ENCODE measurements around the gene PHF21A. TPM values are rescaled to one million over a fixed set of nuclear protein-coding genes. Genes with fewer than 3 reads are reported as not detected.

Gene PHF21A
- total and polyA plus RNA-seq, 10 of the 15 experiments (the other 5 are each of a cell fraction or from before 2014, with no cell fraction given), result 2.6 to 37.2 (median 16.0) TPM

DNA sequence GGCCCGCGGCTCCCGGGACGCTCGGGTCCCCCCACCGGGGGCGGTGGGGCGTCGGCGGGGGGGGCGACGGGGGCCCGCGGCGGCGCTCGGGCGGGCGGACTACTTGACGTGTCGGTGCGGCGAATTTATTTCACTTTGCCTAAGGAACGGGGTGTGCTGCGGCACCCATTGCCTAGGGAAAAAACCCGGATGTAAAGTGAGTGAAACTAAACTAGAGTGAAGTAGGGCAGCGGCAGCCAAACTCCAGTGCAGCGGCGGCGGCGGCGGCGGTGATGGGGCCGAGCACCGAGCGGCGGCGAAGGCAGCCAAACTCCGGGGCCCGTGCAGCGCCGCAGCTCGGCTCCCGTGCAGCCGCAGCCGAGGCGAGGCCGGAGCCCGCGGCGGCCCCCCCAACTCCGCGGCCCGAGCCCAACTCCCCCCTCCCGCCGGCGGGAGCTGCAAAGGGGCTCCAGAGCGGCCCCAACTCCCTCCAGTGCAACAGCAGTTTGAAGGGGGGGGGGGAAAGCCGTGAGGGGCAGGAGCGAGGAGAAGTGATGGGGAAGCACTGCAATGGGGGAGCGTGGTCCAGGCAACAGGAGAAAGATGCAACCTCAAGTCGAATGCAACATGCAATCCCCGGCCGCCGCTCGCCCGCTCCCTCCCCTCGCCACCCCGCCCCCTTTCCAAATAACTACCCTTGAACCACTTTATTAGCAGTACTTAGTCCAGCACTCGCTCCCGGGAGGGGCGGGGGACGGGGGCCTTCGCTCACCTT, 647 bp upstream of the PHF21A start:
- SMC1A ChIA-PET (ENCODE audit: uncharacterized antibody, unreplicated experiment), result interaction anchor here (1.0 to 1.3 kb wide), 2 partner anchors 22 to 115 kb away, joined by 3 to 4 read pairs; no protein-coding TSS in a partner anchor
- Histone ChIP-seq H4K20me1 (ENCODE audit: control insufficient read depth, insufficient read depth) (no peaks in the 10 kb centered on the region), H3K27me3 (replicated peaks in 1 of 2; ENCODE audit: control insufficient read depth in 2 of 2, insufficient read depth in 2 of 2, low read length in 1 of 2) (no peaks in the 10 kb centered on the region), H3K4me2 (ENCODE audit: control insufficient read depth, insufficient read depth) (peak overlapping the region; percentile 45; the same call in 1 of the 2 replicates), H3K9ac (ENCODE audit: control insufficient read depth, insufficient read depth, low read length) (peak overlapping the region; percentile 53), H3K9me3 (replicated peaks; ENCODE audit: control insufficient read depth, insufficient read depth, low read length) (no peaks in the 10 kb centered on the region), H3K27ac (ENCODE audit: control insufficient read depth, insufficient read depth) (peak overlapping the region; percentile 34; the same call in 1 of the 2 replicates), H3K4me1 (ENCODE audit: control insufficient read depth, insufficient read depth, low read length) (peaks cover 3% of the 10 kb centered on the region; the same call in 1 of the 2 replicates), H2AFZ (ENCODE audit: control insufficient read depth, low read depth, low read length) (peak overlapping the region; percentile 22), H3K79me2 (ENCODE audit: control insufficient read depth, insufficient read depth, low read length) (peaks cover 34% of the 10 kb centered on the region), H3K4me3 (peak overlapping the region; percentile 95), H3K36me3 (ENCODE audit: control insufficient read depth in 2 of 2, insufficient read depth in 2 of 2, low read length in 1 of 2) (no peaks in the 10 kb centered on the region)
- POLR2A ChIA-PET, result interaction anchor here (0.6 to 0.8 kb wide), 3 partner anchors 9 to 1093 kb away, joined by 3 to 7 read pairs (median 4); partner anchors contain the start of gene DDB2
- WGBS (ENCODE audit: insufficient coverage, insufficient replicate concordance, low lambda C conversion rate, missing lambda C conversion rate), result 1% methylated on average over 40 of the region's 74 CpGs
- no TSS peak for BruUV-seq (replicated peaks)
- ATAC-seq (peak; percentile 47), FAIRE-seq (no peak), DNase-seq (ENCODE audit: low read depth, low spot score) (no peak)
- CTCF ChIA-PET, result interaction anchor here (0.6 to 1.6 kb wide), 2 partner anchors 16 to 17 kb away, joined by 3 to 4 read pairs; no protein-coding TSS in a partner anchor
- in situ Hi-C loops (cut with MboI) (no loop called here), intact Hi-C loops (cut with micrococcal nuclease; ENCODE audit: unreplicated experiment) (loop anchor here (1.0 to 10.0 kb wide), 4 partner anchors 185 to 277 kb away; partner anchors contain the start of genes CRY2 and DGKZ)
- RAD21 ChIA-PET (ENCODE audit: unreplicated experiment), result interaction anchor here (0.6 kb wide), 1 partner anchor 448 kb away, joined by 3 read pairs; no protein-coding TSS in a partner anchor
- TF ChIP-seq CEBPZ (IDR thresholded peaks at IDR 0.05; ENCODE audit: low read depth, low read length), result no peak
- TF ChIP-seq BCL11A (IDR thresholded peaks at IDR 0.05; ENCODE audit: low read depth, low read length), result no peak
- no peak for TF ChIP-seq ZNF274 (IDR thresholded peaks at IDR 0.05; ENCODE audit: insufficient read depth, insufficient read length)
- TF ChIP-seq, protein P1, sequence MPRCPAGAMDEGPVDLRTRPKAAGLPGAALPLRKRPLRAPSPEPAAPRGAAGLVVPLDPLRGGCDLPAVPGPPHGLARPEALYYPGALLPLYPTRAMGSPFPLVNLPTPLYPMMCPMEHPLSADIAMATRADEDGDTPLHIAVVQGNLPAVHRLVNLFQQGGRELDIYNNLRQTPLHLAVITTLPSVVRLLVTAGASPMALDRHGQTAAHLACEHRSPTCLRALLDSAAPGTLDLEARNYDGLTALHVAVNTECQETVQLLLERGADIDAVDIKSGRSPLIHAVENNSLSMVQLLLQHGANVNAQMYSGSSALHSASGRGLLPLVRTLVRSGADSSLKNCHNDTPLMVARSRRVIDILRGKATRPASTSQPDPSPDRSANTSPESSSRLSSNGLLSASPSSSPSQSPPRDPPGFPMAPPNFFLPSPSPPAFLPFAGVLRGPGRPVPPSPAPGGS (IDR thresholded peaks at IDR 0.05; ENCODE audit: borderline replicate concordance, insufficient read depth, low read depth, low read length, poor library complexity, severe bottlenecking), result no peak
- TF ChIP-seq ASH2L (IDR thresholded peaks at IDR 0.05; ENCODE audit: borderline replicate concordance, low read depth), result no peak
- no peak for TF ChIP-seq USF1 (IDR thresholded peaks at IDR 0.05; ENCODE audit: borderline replicate concordance, extremely low read length, insufficient read depth, low read depth, low read length)
- no peak for TF ChIP-seq REST (IDR thresholded peaks at IDR 0.05; ENCODE audit: low read depth, low read length)
- TF ChIP-seq KDM1A (IDR thresholded peaks at IDR 0.05; ENCODE audit: borderline replicate concordance), result no peak
- TF ChIP-seq TBL1XR1 (IDR thresholded peaks at IDR 0.05; ENCODE audit: low read depth, low read length), result no peak
- TF ChIP-seq IRF4 (IDR thresholded peaks at IDR 0.05; ENCODE audit: low read depth, low read length), result no peak
- TF ChIP-seq, protein P2, sequence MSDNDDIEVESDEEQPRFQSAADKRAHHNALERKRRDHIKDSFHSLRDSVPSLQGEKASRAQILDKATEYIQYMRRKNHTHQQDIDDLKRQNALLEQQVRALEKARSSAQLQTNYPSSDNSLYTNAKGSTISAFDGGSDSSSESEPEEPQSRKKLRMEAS (IDR thresholded peaks at IDR 0.05; ENCODE audit: low read depth, low read length), result no peak
- TF ChIP-seq SMAD1 (IDR thresholded peaks at IDR 0.05; ENCODE audit: low read depth, partially characterized antibody), result peak; percentile 43

Measured in GM12878 (cell line).